ENCODE measurements around the gene ZNF784. TPM values are rescaled to one million over a fixed set of nuclear protein-coding genes. Genes with fewer than 3 reads are reported as not detected.

The ZNF784 gene
- total and polyA plus RNA-seq, 2 experiments from 2014 or later, result 5.5 to 7.2 TPM

DNA sequence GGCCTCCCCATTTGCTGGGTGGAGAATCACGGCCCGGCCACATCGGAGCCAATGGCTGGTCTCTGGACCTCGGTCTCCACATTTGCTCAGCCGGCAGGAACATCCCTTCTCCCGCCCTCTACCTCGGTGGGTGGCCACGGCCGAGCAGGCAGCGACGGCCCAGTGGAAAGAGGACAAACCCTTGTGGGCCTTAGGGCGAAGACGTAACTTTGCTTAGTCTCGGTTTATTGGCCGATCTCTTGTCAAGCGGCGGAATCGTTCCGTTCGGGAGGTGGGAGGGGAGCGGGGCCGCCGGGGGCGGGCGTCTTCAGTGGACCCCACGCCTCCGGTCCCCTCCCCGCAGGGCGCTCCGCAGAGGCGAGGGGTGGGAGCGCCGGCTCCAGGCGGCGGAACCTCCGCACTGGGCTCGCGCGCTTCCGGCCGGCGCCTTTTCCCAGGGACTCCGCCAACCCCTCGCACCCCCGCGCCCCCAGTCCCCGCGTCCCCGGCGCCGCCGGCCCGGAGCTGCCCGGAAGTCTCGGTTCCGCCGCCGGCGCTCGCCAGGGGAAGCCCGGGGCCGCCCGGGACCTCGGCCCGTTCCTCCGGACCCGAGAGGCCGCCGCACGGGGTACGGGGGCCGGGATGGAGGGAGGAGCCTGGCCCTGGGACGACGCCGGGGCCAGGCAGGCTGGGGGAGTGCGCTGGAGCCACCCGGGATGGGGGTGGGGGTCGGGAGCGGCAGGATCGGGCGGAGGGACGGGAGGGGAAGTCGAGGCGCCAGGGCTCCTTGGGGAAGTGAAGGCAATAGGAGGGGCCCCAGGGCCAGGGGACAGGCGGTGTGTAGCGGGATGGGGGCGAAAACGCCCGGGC, 16.4 kb upstream of the ZNF784 start, which contains the start of gene ZNF580:
ZNF580 (plus strand) TSS at position 426 of the 849 bp plus-strand sequence. CDS start 1,507 bp downstream, outside the sequence.
- DNase-seq (ENCODE audit: low spot score), result peak; percentile 83
- peaks cover 17% of the 10 kb centered on the region for H3K4me1 ChIP-seq (ENCODE audit: insufficient read depth)

GRCh38 chr19:55640043-55640576, 15.7 kb upstream of the ZNF784 start:
- Histone ChIP-seq H2AFZ (peak overlapping the region; percentile 73), H3K9me2 (replicated peaks; ENCODE audit: insufficient read depth) (no peaks in the 10 kb centered on the region), H3K27ac (peak overlapping the region; percentile 98), H3K36me3 (replicated peaks; ENCODE audit: insufficient read depth, low read depth) (no peaks in the 10 kb centered on the region), H3K4me3 (peak overlapping the region; percentile 99), H3K79me2 (peaks cover 79% of the 10 kb centered on the region), H3K4me1 (ENCODE audit: insufficient read depth) (peaks cover 20% of the 10 kb centered on the region), H3K9me3 (ENCODE audit: low read depth) (no peaks in the 10 kb centered on the region), H4K20me1 (ENCODE audit: insufficient read depth, poor library complexity, severe bottlenecking) (no peaks in the 10 kb centered on the region), H3K4me2 (peak overlapping the region; percentile 92), H3K27me3 (no peaks in the 10 kb centered on the region)
- TF ChIP-seq CTCF (IDR thresholded peaks at IDR 0.05; ENCODE audit: poor library complexity), result peak; percentile 14
- no peak for TF ChIP-seq EZH2phosphoT487 (IDR thresholded peaks at IDR 0.05; ENCODE audit: low read depth, severe bottlenecking, unreplicated experiment)
- TF ChIP-seq EZH2 (IDR thresholded peaks at IDR 0.05; ENCODE audit: borderline replicate concordance), result no peak
- 68% methylated on average over 37 of the region's 38 CpGs for WGBS (ENCODE audit: low lambda C conversion rate, missing lambda C conversion rate)
- DNase-seq (ENCODE audit: low spot score), result no peak

More for the DNA sequence above, 16.4 kb upstream of the ZNF784 start, which contains the start of gene ZNF580:
- Histone ChIP-seq H3K4me2 (peak within 1 kb of the TSS; percentile 92), H3K4me3 (peak within 1 kb of the TSS; percentile 99), H3K27ac (peak within 1 kb of the TSS; percentile 98), H3K9me3 (ENCODE audit: low read depth) (no peaks in the 10 kb centered on the region), H2AFZ (peak within 1 kb of the TSS; percentile 73), H3K79me2 (peaks cover 79% of the 10 kb centered on the region), H4K20me1 (ENCODE audit: insufficient read depth, poor library complexity, severe bottlenecking) (no peaks in the 10 kb centered on the region), H3K27me3 (no peaks in the 10 kb centered on the region), H3K9me2 (replicated peaks; ENCODE audit: insufficient read depth) (no peaks in the 10 kb centered on the region), H3K36me3 (replicated peaks; ENCODE audit: insufficient read depth, low read depth) (no peaks in the 10 kb centered on the region)
- WGBS (ENCODE audit: low lambda C conversion rate, missing lambda C conversion rate), result 1% methylated on average over 26 of the region's 89 CpGs
- TF ChIP-seq EZH2 (IDR thresholded peaks at IDR 0.05; ENCODE audit: borderline replicate concordance) (no peak), EZH2phosphoT487 (IDR thresholded peaks at IDR 0.05; ENCODE audit: low read depth, severe bottlenecking, unreplicated experiment) (no peak), CTCF (IDR thresholded peaks at IDR 0.05; ENCODE audit: poor library complexity) (no peak)

DNA sequence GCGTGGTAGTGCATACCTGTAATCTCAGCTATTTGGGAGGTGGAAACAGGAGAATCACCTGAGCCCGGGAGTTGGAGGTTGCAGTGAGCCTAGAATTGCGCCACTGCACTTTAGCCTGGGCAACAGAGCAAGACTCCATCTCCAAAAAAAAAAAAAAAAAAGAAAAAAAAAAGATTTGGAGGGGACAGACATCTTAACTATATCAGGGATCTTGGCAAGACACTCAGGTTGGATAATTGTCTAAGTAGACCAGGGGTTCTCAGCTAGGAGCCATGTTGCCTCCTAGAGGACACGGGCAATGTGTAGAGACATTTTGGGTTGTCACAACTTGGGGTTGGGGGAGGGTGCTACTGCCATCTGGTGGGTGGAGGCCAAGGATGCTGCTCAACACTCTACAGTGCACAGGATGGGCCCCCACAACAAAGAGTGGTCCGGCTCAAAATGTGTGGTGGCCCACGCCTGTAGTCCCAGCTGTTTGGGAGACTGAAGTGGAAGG, 14.5 kb upstream of the ZNF784 start:
- H3K4me1 ChIP-seq (ENCODE audit: insufficient read depth), result peaks cover 20% of the 10 kb centered on the region
- no peaks in the 10 kb centered on the region for H3K9me2 ChIP-seq (replicated peaks; ENCODE audit: insufficient read depth)
- H3K79me2 ChIP-seq, result peaks cover 72% of the 10 kb centered on the region
- H3K4me2 ChIP-seq, result peak overlapping the region; percentile 92
- TF ChIP-seq EZH2 (IDR thresholded peaks at IDR 0.05; ENCODE audit: borderline replicate concordance), result no peak
- TF ChIP-seq EZH2phosphoT487 (IDR thresholded peaks at IDR 0.05; ENCODE audit: low read depth, severe bottlenecking, unreplicated experiment), result no peak
- peak; percentile 43 for TF ChIP-seq CTCF (IDR thresholded peaks at IDR 0.05; ENCODE audit: poor library complexity)
- no peak overlapping the region for H2AFZ ChIP-seq
- no peaks in the 10 kb centered on the region for H3K9me3 ChIP-seq (ENCODE audit: low read depth)
- no peak for DNase-seq (ENCODE audit: low spot score)
- H3K27ac ChIP-seq, result no peak overlapping the region
- WGBS (ENCODE audit: low lambda C conversion rate, missing lambda C conversion rate), result 94% methylated on average over 6 of the region's 6 CpGs
- no peaks in the 10 kb centered on the region for H4K20me1 ChIP-seq (ENCODE audit: insufficient read depth, poor library complexity, severe bottlenecking)
- no peak overlapping the region for H3K4me3 ChIP-seq
- no peaks in the 10 kb centered on the region for H3K36me3 ChIP-seq (replicated peaks; ENCODE audit: insufficient read depth, low read depth)
- H3K27me3 ChIP-seq, result no peaks in the 10 kb centered on the region
